Muscle layer of duodenum (tissue), 2 donors: ENCODE results near the gene CCDC142.

ENCODE experiments used
- H3K27ac ChIP-seq: one replicate; pipeline ENCODE4 v1.7.0; 2013; ENCODE audit warnings: mild to moderate bottlenecking, low read length
- H3K27me3 ChIP-seq: one replicate; pipeline ENCODE4 v1.7.0; 2013; ENCODE audit warnings: low read depth, mild to moderate bottlenecking, control low read depth, low read length
- H3K36me3 ChIP-seq, 2 donors: one replicate each; pipeline ENCODE4 v1.7.0; 2013; ENCODE audit warnings: low read length in 2 of 2, control low read depth in 1 of 2, mild to moderate bottlenecking in 1 of 2; ENCODE audit not compliant: insufficient read depth in 2 of 2, control insufficient read depth in 1 of 2
- H3K4me1 ChIP-seq, 2 donors: one replicate each; pipeline ENCODE4 v1.7.0; 2013; ENCODE audit warnings: low read length in 2 of 2, mild to moderate bottlenecking in 2 of 2, control low read depth in 1 of 2, moderate library complexity in 1 of 2; ENCODE audit not compliant: insufficient read depth in 2 of 2, control insufficient read depth in 1 of 2
- H3K4me3 ChIP-seq, 2 donors: one replicate each; pipeline ENCODE4 v1.7.0; 2013; ENCODE audit warnings: low read length in 2 of 2, low read depth in 1 of 2, mild to moderate bottlenecking in 1 of 2
- H3K9me3 ChIP-seq, 2 donors: one replicate each; pipeline ENCODE4 v1.7.0; 2013; ENCODE audit warnings: low read length in 2 of 2, control low read depth in 1 of 2, mild to moderate bottlenecking in 1 of 2; ENCODE audit not compliant: control insufficient read depth in 1 of 2
- donor health status: healthy.

Gene CCDC142

DNA sequence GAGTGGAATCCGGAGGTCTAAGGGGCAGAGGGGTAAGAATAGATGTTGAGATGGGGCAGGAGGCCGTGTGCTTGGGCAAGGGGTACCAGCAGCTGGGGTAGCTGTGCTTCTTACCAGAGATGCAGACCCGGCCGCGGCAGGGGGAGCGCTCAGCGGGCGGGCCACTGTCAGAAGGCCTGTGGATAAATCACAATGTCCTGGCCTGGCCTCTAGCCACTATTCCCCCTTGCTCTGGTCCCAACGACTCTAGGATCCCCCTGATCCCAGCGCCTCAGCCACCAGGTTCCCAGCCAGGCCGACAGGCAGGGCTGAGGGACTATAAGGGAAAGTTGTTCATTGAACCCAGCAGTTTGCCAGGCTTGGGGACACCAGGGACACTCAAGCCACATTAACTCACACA lies 52.3 kb downstream of the CCDC142 start:
- Histone ChIP-seq H3K27ac (no peak overlapping the region), H3K9me3 (no peaks in the 10 kb centered on the region), H3K4me1 (no peaks in the 10 kb centered on the region), H3K4me3 (no peak overlapping the region), H3K36me3 (peaks cover 31 to 70% of the 10 kb centered on the region in 2 donors), H3K27me3 (no peaks in the 10 kb centered on the region)

DNA sequence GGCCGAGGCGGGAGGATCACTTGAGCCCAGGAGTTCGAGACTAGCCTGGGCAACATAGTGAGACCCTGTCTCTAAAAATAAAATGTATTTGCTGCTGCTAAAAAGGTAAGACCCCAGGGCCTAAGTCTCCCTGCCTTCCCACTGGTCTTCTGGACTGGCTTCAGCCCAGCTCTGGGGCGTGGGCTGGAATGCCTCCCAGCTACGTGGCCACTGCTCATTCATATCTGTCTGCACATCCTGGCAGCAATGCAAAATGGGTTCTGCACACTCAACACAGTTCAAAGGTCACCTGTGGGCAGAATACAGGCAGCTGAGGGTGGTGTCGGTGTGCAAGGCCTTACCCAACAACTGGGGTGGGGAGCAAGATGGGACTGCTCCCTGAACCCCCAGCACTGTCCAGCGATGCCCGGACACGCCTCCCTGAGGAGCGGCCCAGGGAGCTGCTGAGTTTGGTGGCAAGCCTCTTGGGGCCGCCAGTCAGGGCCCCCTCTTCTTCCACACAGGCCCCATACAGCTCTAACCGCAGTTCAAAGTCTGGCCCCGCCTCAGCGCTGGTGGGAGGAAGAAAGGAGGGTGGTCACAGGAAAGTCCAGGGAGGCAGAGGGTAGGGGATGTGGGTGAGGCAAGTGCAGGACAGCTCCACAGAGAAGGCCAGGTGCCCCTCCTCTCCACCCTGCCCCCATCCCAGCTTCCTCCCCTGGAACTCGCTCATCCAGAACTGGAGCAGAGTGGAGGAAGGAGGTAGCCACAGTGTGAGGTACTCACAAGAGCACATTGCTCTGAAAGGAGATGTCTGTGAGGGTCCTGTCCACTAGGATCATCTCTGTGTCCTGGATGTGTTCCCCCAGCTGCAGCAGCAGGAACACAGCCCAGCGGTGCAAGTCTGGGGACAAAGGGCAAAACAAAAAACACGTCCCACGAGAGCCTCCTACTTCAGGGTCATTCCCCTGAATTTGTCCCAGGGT lies 53.0 kb downstream of the CCDC142 start:
- H3K9me3 ChIP-seq = no peaks in the 10 kb centered on the region
- H3K27ac ChIP-seq = no peak overlapping the region
- no peaks in the 10 kb centered on the region for H3K4me1 ChIP-seq
- peaks cover 31 to 70% of the 10 kb centered on the region in 2 donors for H3K36me3 ChIP-seq
- no peak overlapping the region for H3K4me3 ChIP-seq
- H3K27me3 ChIP-seq = no peaks in the 10 kb centered on the region

DNA sequence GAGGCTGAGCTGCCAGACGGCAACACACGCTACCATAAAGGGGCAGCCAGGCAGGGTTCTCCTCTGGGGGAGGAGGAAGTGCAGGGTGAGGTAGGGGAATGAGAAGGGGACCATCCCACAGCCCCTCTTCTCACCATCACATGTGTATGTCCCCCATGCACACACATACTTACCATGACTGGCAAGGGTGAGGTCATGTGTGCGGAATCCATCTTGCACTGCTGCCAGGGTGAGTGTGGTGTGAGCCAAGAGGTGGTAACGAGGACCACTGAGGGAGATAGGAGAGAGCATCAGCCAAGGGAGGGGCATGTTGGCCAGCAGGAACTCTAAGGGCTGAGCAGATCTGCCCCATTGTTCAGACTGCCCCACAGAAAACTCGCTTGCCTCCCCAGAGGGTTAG lies 54.1 kb downstream of the CCDC142 start:
- H3K36me3 ChIP-seq = peaks cover 31 to 70% of the 10 kb centered on the region in 2 donors
- no peak overlapping the region for H3K4me3 ChIP-seq
- no peaks in the 10 kb centered on the region for H3K27me3 ChIP-seq
- no peaks in the 10 kb centered on the region for H3K4me1 ChIP-seq
- no peak overlapping the region for H3K27ac ChIP-seq
- no peaks in the 10 kb centered on the region for H3K9me3 ChIP-seq

DNA sequence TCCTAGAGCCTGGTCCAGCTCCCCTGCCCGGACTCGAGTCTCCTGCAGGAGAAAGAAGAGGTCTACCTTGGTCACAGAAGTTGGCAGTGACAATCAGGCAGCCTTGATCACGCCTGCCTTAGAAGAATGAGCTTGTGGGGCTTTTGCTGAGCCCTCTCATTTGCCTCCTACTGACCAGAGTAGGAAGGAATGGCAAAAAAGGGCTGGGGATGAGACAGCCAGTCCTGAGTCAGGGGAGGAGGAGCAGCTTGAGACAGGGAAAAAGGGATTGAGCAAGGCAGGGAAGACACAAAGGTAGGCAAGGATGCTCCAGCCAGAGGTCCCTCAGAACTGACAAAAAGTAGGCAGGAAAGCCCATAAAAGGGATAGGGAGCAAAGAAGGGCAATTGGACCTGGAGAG lies 55.2 kb downstream of the CCDC142 start:
- Histone ChIP-seq H3K27me3 (no peaks in the 10 kb centered on the region), H3K36me3 (peaks cover 31 to 68% of the 10 kb centered on the region in 2 donors), H3K9me3 (no peaks in the 10 kb centered on the region), H3K4me1 (no peaks in the 10 kb centered on the region), H3K4me3 (no peak overlapping the region), H3K27ac (no peak overlapping the region)

DNA sequence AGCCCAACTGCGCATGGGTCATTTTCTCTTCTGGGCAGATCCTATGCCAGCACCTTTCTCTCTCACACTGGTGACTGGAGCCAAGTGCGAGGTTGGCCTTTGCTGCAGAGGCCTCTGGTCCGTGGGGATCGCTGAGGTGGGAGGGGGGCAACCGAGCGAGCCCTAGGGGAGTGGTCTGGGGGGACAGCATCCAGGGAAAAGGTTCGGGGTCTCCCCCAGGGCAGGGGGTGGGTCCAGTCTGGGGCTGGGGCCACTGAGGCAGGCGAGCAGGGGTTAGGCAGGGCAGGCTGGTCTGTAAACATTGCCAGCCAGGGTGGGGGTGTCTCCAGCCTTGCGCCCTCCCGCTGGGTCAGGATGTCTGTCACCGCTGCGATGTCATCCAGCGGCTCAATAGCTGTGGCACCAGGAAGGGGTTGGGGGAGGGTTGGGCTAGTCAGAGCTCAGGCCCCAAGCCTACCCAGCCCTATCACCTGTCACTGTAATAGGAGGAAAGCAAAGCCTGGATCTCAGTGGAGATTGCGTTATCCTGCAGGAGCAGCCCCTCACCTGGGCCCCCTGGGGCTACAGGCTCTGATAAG lies 56.5 kb downstream of the CCDC142 start:
- Histone ChIP-seq H3K4me1 (peaks cover 0 to 7% of the 10 kb centered on the region in 2 donors), H3K9me3 (no peaks in the 10 kb centered on the region), H3K27ac (no peak overlapping the region), H3K4me3 (no peak overlapping the region), H3K36me3 (peaks cover 31 to 56% of the 10 kb centered on the region in 2 donors), H3K27me3 (no peaks in the 10 kb centered on the region)

DNA sequence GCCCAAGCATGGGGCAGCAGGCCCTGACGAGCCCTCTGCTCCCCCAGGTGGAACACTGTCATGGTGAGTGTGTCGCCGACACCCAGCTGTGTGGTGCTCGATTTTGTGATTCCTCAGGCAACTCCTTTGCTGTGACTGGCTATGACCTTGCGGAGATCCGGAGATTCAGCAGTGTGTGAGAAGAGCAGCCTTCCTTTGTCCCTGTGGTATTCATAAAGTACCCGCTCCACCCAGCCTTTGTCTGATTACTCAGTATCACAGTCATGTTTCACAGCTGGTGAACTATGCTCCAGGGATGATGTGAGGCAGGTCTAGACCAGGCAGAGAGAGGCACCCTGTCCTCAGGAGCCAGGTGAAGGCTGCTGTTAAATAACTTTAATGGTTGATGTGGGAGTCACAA lies 57.3 kb downstream of the CCDC142 start:
- H3K4me3 ChIP-seq = no peak overlapping the region
- peaks cover 31 to 49% of the 10 kb centered on the region in 2 donors for H3K36me3 ChIP-seq
- H3K9me3 ChIP-seq = no peaks in the 10 kb centered on the region
- peaks cover 0 to 7% of the 10 kb centered on the region in 2 donors for H3K4me1 ChIP-seq
- no peak overlapping the region for H3K27ac ChIP-seq
- no peaks in the 10 kb centered on the region for H3K27me3 ChIP-seq

DNA sequence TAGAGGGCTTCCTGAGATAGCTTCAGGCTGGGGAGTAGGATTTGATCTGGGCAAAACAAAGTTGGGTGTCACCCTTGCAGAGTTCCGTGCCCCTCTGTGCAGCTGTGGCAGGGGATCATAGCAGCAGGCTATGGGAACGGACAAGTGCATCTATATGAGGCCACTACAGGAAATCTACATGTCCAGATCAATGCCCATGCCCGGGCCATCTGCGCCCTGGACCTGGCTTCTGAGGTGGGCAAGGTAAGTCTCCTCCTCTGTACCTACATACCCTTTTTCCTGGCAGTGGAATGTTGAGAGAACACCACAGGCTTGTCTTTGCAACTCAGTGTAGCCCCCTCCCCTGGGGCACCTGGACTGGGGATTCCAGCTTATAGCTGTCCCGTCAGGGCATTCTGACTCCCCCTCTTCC lies 57.8 kb downstream of the CCDC142 start:
- Histone ChIP-seq H3K27me3 (no peaks in the 10 kb centered on the region), H3K4me3 (no peak overlapping the region), H3K9me3 (no peaks in the 10 kb centered on the region), H3K36me3 (peaks cover 27 to 44% of the 10 kb centered on the region in 2 donors), H3K27ac (no peak overlapping the region), H3K4me1 (peaks cover 0 to 7% of the 10 kb centered on the region in 2 donors)

DNA sequence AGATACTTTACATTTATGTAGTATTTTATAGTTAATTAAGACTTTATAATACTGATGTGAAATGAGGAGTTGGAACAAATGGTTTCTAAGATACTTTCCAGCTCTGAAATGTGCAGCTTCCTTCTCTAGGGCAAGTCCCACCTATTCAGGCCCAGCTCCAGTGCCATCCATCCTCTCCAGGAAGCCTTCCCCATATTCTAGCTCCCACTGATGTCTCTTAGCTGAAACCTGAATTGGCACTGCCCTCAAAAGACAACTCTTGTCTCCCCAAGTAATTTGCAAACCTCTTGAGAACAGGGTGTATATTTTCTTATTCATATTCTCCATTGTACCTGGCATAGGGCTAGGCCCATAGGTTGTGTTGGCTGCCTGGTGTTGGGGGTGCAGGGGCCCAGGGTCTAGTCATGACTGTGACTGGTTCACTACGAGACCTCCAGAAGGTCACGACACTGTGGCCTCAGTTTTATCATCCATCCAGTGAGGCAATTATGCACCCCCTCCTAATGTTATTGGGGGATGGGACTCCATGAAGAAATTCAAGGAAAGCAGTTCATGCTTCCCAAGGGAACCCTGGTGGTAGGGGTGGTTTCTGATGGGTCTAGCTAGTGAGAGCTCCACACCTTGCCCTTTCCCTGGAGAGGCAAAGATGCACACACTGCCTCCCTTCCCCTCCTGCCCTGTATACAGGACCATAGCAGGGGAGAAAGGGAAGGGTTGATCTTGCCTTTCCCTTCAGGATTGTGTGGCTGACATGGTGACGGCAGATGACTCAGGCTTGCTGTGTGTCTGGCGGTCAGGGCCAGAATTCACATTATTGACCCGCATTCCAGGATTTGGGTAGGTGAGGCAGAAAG lies 58.4 kb downstream of the CCDC142 start:
- Histone ChIP-seq H3K4me3 (no peak overlapping the region), H3K27me3 (no peaks in the 10 kb centered on the region), H3K9me3 (no peaks in the 10 kb centered on the region), H3K36me3 (peaks cover 20 to 38% of the 10 kb centered on the region in 2 donors), H3K27ac (no peak overlapping the region), H3K4me1 (peaks cover 0 to 7% of the 10 kb centered on the region in 2 donors)
